H9 (cell line): Measurements from ENCODE around the gene CHD9. TPM values are rescaled to one million over a fixed set of nuclear protein-coding genes. Genes with fewer than 3 reads are reported as not detected.

ENCODE experiments used
- DNase-seq: peaks from one replicate; pipeline ENCODE4 v3.0.0-alpha.2; 2017
- H2AFZ ChIP-seq: one replicate; pipeline ENCODE4 v1.6.1; 2013; ENCODE audit warnings: mild to moderate bottlenecking, low read length, control low read depth, moderate library complexity
- H2AK5ac ChIP-seq: 2 replicates; pipeline ENCODE4 v1.6.1; 2013; ENCODE audit warnings: low read length, control low read depth, mixed read lengths; ENCODE audit not compliant: insufficient read length
- H2BK120ac ChIP-seq: one replicate; pipeline ENCODE4 v1.6.1; 2013; ENCODE audit warnings: low read depth, mild to moderate bottlenecking, low read length, control low read depth, inconsistent platforms; ENCODE audit not compliant: poor library complexity, severe bottlenecking
- H2BK12ac ChIP-seq: 2 replicates; pipeline ENCODE4 v1.6.1; 2013; ENCODE audit warnings: low read length, control low read depth, mixed read lengths, low read depth; ENCODE audit not compliant: insufficient read length
- H2BK15ac ChIP-seq: 2 replicates; pipeline ENCODE4 v1.6.1; 2013; ENCODE audit warnings: low read depth, low read length, control low read depth
- H2BK20ac ChIP-seq: one replicate; pipeline ENCODE4 v1.6.1; 2013; ENCODE audit warnings: low read depth, mild to moderate bottlenecking, low read length, control low read depth, inconsistent platforms; ENCODE audit not compliant: poor library complexity, severe bottlenecking
- H2BK5ac ChIP-seq: 2 replicates; pipeline ENCODE4 v1.6.1; 2013; ENCODE audit warnings: low read length, control low read depth, mixed read lengths; ENCODE audit not compliant: insufficient read length
- H3K14ac ChIP-seq: 2 replicates; pipeline ENCODE4 v1.6.1; 2013; ENCODE audit warnings: low read length, control low read depth; ENCODE audit not compliant: insufficient read depth
- H3K18ac ChIP-seq: 2 replicates; pipeline ENCODE4 v1.6.1; 2013; ENCODE audit warnings: low read depth, mild to moderate bottlenecking, mixed read lengths, low read length, control low read depth; ENCODE audit not compliant: insufficient read length
- H3K23ac ChIP-seq: 2 replicates; pipeline ENCODE4 v1.6.1; 2013; ENCODE audit warnings: low read length, control low read depth, mixed read lengths, low read depth; ENCODE audit not compliant: insufficient read length
- H3K23me2 ChIP-seq: 2 replicates; pipeline ENCODE4 v1.6.1; 2013; ENCODE audit warnings: low read depth, mild to moderate bottlenecking, mixed read lengths, low read length, control low read depth; ENCODE audit not compliant: insufficient read length, poor library complexity, severe bottlenecking
- H3K27ac ChIP-seq: 2 replicates; pipeline ENCODE4 v1.5.1; 2013; ENCODE audit warnings: low read length, control low read depth, mixed read lengths, low read depth; ENCODE audit not compliant: insufficient read length
- H3K27me3 ChIP-seq: 2 replicates; pipeline ENCODE4 v1.6.1; 2013; ENCODE audit warnings: low read length, control low read depth, inconsistent platforms; ENCODE audit not compliant: insufficient read depth
- H3K4ac ChIP-seq: 2 replicates; pipeline ENCODE4 v1.6.1; 2013; ENCODE audit warnings: low read depth, mild to moderate bottlenecking, control low read depth, inconsistent platforms, low read length, moderate library complexity
- H3K4me1 ChIP-seq: 2 replicates; pipeline ENCODE4 v1.6.1; 2013; ENCODE audit warnings: low read length, control low read depth, inconsistent platforms; ENCODE audit not compliant: insufficient read depth
- H3K4me2 ChIP-seq: 2 replicates; pipeline ENCODE4 v1.6.1; 2013; ENCODE audit warnings: low read length, control low read depth, mixed read lengths; ENCODE audit not compliant: insufficient read length, insufficient read depth
- H3K56ac ChIP-seq: 2 replicates; pipeline ENCODE4 v1.6.1; 2013; ENCODE audit warnings: low read depth, mild to moderate bottlenecking, mixed read lengths, low read length, control low read depth; ENCODE audit not compliant: insufficient read length
- H3K79me1 ChIP-seq: 2 replicates; pipeline ENCODE4 v1.6.1; 2013; ENCODE audit warnings: low read depth, mild to moderate bottlenecking, moderate library complexity, low read length, control low read depth, inconsistent platforms; ENCODE audit not compliant: insufficient read depth, poor library complexity, severe bottlenecking
- H3K79me2 ChIP-seq: 2 replicates; pipeline ENCODE4 v1.6.1; 2013; ENCODE audit warnings: low read length, control low read depth, inconsistent platforms; ENCODE audit not compliant: insufficient read depth
- H3K9ac ChIP-seq: 2 replicates; pipeline ENCODE4 v1.6.1; 2013; ENCODE audit warnings: low read length, control low read depth, mixed read lengths; ENCODE audit not compliant: insufficient read length; ENCODE audit errors: extremely low read depth
- H3K9me3 ChIP-seq: one replicate; pipeline ENCODE4 v1.6.1; 2013; ENCODE audit warnings: low read depth, low read length, inconsistent platforms; ENCODE audit not compliant: control insufficient read depth
- H3T11ph ChIP-seq: one replicate; pipeline ENCODE4 v1.6.1; 2013; ENCODE audit warnings: mild to moderate bottlenecking, low read length, control low read depth, inconsistent platforms
- H4K20me1 ChIP-seq: one replicate; pipeline ENCODE4 v1.6.1; 2013; ENCODE audit not compliant: control insufficient read depth, insufficient read length, insufficient read depth
- H4K5ac ChIP-seq: 2 replicates; pipeline ENCODE4 v1.6.1; 2013; ENCODE audit warnings: low read depth, mild to moderate bottlenecking, mixed read lengths, low read length, control low read depth; ENCODE audit not compliant: insufficient read length
- H4K8ac ChIP-seq: replicated peaks from 2 replicates; pipeline ENCODE4 v1.6.1; 2013; ENCODE audit warnings: low read length, control low read depth, mixed read lengths, low read depth; ENCODE audit not compliant: insufficient read length
- H4K91ac ChIP-seq: 2 replicates; pipeline ENCODE4 v1.6.1; 2013; ENCODE audit warnings: low read depth, mild to moderate bottlenecking, moderate library complexity, mixed read lengths, low read length, control low read depth; ENCODE audit not compliant: insufficient read length
- H3K27ac Mint-ChIP-seq, 3 experiments: 2 replicates in 2 of 3; 3 replicates in 1 of 3; pipeline ENCODE4 v1.8.0; 2020 to 2021; ENCODE audit warnings: mixed read lengths in 3 of 3, mild to moderate bottlenecking in 1 of 3, moderate library complexity in 1 of 3
- H3K27me3 Mint-ChIP-seq: 2 replicates; pipeline ENCODE4 v1.8.0; 2021; ENCODE audit warnings: low read depth, mild to moderate bottlenecking, moderate library complexity, mixed read lengths
- H3K36me3 Mint-ChIP-seq, 3 experiments: 2 replicates in 2 of 3; 3 replicates in 1 of 3; pipeline ENCODE4 v1.8.0; 2020 to 2021; ENCODE audit warnings: low read depth in 3 of 3, mixed read lengths in 3 of 3; ENCODE audit not compliant: insufficient read depth in 1 of 3
- H3K4me1 Mint-ChIP-seq, 2 experiments: 2 replicates each; pipeline ENCODE4 v1.8.0; 2020; ENCODE audit warnings: mixed read lengths in 2 of 2
- H3K4me3 Mint-ChIP-seq, 2 experiments: 2 replicates in 1 of 2; 3 replicates in 1 of 2; pipeline ENCODE4 v1.8.0; 2020 to 2021; ENCODE audit warnings: mild to moderate bottlenecking in 2 of 2, mixed read lengths in 2 of 2, moderate library complexity in 1 of 2
- H3K9me3 Mint-ChIP-seq, 2 experiments: 2 replicates in 1 of 2; 3 replicates in 1 of 2; pipeline ENCODE4 v1.8.0; 2020; ENCODE audit warnings: mild to moderate bottlenecking in 2 of 2, mixed read lengths in 2 of 2, moderate library complexity in 1 of 2
- CTCF ChIP-seq: fragments of 200-600 bp; sonication (generic); conservative IDR thresholded peaks from 3 replicates; pipeline ENCODE4 v1.8.0; 2021; ENCODE audit warnings: antibody characterized with exemption, mild to moderate bottlenecking
- WGBS: extraction: QIAGEN DNeasy Blood & Tissue Kit; methylation state at CpG from one replicate; pipeline ENCODE4 v1.1.7; 2013; ENCODE audit warnings: missing lambda C conversion rate, low lambda C conversion rate, mixed read lengths; ENCODE audit not compliant: insufficient read length; ENCODE audit errors: extremely low coverage; 5-methylcytosine and 5-hydroxymethylcytosine counted together
- total RNA-seq: library from RNA; stranded (reverse); gene quantifications from 2 replicates; pipeline ENCODE4 v1.2.1, GENCODE V29; 2021

Gene CHD9
- total RNA-seq, 1 experiment from 2014 or later: 46.2 TPM

GRCh38 chr16:53130159-53131049 lies 75.6 kb downstream of the CHD9 start:
- H2BK15ac ChIP-seq: no peak overlapping the region
- H2BK12ac ChIP-seq: peak overlapping the region; percentile 53
- Mint-ChIP-seq H3K36me3 (no peaks in the 10 kb centered on the region; a peak in 1 of 7 replicates), H3K9me3 (no peaks in the 10 kb centered on the region), H3K4me1 (peaks cover 16 to 21% of the 10 kb centered on the region in 2 experiments), H3K27me3 (no peaks in the 10 kb centered on the region), H3K27ac (peak overlapping the region; percentile 66 to 77 (median 73); a peak in 5 of 7 replicates), H3K4me3 (peak overlapping the region; percentile 84 to 92)
- H3K27ac ChIP-seq: peak overlapping the region; percentile 49
- H3K9me3 ChIP-seq: no peaks in the 10 kb centered on the region
- no peaks in the 10 kb centered on the region for H3K79me1 ChIP-seq
- no peaks in the 10 kb centered on the region for H3K4me1 ChIP-seq
- peak; percentile 96 for DNase-seq
- H3K14ac ChIP-seq: peak overlapping the region; percentile 96
- H2BK5ac ChIP-seq: no peak overlapping the region
- no peak overlapping the region for H3T11ph ChIP-seq
- no peak overlapping the region for H4K5ac ChIP-seq
- WGBS: no CpG with 5 or more reads among the region's 115 CpGs
- H4K20me1 ChIP-seq: no peaks in the 10 kb centered on the region
- H3K27me3 ChIP-seq: no peaks in the 10 kb centered on the region
- H4K91ac ChIP-seq: no peak overlapping the region
- peaks cover 7% of the 10 kb centered on the region for H3K23me2 ChIP-seq
- no peak overlapping the region for H3K23ac ChIP-seq
- no peak overlapping the region for H2AFZ ChIP-seq
- peak overlapping the region; percentile 65 for H3K4me2 ChIP-seq
- H3K18ac ChIP-seq: peak overlapping the region; percentile 92
- no peak overlapping the region for H2AK5ac ChIP-seq
- H2BK120ac ChIP-seq: no peak overlapping the region
- H3K9ac ChIP-seq: peak overlapping the region; percentile 64
- no peak overlapping the region for H2BK20ac ChIP-seq
- no peaks in the 10 kb centered on the region for H3K79me2 ChIP-seq
- H3K4ac ChIP-seq: no peak overlapping the region
- no peak overlapping the region for H4K8ac ChIP-seq
- TF ChIP-seq CTCF: peak; percentile 64
- no peak overlapping the region for H3K56ac ChIP-seq
